ENCODE measurements around the gene MARK3.

The MARK3 gene

DNA sequence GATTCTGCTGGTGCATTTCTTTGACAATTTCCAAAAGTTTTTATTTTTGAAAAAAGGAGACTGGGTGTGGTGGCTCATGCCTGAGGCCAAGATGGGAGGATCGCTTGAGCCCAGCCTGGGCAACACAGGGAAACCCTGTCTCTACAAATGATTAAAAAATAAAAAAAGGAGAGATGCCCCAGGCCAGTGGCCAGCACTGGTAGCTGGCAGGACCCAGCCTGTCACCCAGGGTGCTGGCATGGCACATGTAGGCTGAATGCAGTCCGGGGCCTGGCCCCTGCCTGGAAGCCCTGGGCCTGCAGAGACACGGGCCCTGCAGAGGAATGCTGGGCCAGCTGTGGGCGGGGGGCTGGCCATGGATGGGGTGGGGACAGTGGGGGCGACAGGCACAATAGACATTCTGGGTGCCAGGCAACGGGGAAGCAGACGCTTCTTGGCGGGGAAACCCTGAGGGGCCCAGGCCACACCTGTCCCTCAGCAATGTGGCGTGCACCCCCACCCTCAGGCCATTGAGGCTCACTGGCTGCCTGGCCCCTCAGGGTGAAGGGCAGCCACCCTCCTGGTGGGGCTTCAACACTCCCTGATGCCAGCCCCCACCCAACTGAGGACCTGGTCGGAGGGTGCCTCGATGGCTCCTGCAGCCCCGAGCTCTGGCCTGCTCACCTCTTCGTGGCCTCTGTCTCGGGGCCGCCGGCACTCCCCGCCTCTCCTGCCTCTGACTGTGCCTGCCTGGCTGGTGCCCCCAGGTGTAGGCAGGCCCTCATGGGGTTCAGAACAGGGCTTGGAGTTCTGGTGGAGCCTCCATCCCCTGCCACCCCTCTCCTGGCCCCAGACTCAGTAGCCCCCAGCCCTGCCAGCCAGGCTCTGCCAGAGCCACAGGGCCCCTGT lies 155.8 kb downstream of the MARK3 start:
- TF ChIP-seq, protein P1, sequence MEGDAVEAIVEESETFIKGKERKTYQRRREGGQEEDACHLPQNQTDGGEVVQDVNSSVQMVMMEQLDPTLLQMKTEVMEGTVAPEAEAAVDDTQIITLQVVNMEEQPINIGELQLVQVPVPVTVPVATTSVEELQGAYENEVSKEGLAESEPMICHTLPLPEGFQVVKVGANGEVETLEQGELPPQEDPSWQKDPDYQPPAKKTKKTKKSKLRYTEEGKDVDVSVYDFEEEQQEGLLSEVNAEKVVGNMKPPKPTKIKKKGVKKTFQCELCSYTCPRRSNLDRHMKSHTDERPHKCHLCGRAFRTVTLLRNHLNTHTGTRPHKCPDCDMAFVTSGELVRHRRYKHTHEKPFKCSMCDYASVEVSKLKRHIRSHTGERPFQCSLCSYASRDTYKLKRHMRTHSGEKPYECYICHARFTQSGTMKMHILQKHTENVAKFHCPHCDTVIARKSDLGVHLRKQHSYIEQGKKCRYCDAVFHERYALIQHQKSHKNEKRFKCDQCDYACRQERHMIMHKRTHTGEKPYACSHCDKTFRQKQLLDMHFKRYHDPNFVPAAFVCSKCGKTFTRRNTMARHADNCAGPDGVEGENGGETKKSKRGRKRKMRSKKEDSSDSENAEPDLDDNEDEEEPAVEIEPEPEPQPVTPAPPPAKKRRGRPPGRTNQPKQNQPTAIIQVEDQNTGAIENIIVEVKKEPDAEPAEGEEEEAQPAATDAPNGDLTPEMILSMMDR (IDR thresholded peaks at IDR 0.05; ENCODE audit: insufficient read depth, low read depth, low read length, missing control alignments), result no peak
- no peak for DNase-seq (ENCODE audit: low read depth)
- H3K4me3 ChIP-seq (ENCODE audit: low read depth, low read length), result no peak overlapping the region

DNA sequence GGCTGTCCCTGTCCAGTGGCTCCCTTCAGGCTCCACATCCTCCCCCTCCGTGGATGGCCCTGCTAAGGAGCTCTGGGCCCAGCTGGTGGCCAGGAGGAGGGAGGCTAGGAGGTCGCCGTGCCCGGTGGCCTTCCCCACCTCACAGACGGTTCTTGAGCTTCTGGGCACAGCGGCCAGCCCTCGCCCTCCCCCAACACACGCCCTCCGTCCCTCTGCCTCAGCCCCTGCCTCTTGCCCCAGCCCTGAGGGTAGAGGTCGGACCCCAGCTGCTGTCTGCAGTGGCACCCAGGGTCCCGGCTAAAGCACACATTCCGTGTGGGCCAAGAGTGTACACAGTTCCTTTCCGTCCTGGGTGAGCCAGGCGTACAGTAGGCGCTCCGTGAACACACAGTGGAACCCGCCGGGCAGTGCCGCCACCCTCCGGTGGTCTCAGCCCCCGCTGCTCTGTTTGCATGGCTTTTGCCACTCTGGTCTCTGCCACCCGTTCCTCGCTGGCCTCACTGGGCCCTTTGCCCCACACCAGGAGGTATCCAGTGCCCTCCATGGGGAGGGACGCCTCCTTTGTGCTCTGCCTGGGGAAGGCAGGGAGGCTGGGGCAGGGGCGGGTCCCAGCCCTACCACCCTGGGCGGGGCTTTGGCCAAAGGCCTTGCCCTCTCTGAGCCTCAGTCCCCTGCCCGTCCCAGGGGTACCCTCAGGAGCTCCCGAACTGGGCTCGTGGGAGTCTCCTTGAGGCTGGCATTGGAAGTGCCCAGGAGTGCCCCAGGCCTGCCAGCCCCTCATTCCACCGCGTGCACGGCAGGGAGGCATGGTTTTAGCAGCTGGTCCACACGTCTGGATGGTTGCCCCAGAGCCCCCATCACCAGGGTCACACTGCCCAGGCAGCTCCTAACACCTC lies 156.7 kb downstream of the MARK3 start:
- H3K4me3 ChIP-seq (ENCODE audit: low read depth, low read length), result no peak overlapping the region
- no peak for DNase-seq (ENCODE audit: low read depth)
- TF ChIP-seq, protein P1 (IDR thresholded peaks at IDR 0.05; ENCODE audit: insufficient read depth, low read depth, low read length, missing control alignments), result no peak

DNA sequence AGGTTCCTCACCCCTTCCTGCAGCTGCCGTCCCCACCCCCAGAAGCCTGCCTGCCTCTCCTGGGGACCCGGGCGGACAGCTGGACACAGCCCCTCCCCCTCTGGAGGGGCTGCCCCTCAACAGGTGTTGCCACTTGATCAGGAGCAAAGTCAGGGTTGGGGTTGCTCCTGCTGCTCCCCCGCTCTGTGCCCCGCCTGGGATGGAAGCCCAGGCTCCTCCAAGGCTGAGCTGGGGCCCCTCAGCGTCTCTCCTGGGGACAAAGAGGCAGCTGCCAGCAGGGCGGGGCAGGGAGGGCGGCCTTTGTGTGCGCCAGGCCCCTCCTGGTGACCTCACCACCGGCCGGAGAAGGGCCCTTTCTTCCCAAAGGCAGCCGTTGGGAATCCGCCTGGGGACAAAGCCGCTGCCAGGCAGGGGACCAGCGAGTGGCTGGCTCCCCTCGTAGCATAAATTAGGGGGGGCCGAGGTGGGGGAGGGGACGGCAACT lies 157.4 kb downstream of the MARK3 start:
- no peak for DNase-seq (ENCODE audit: low read depth)
- TF ChIP-seq, protein P1 (IDR thresholded peaks at IDR 0.05; ENCODE audit: insufficient read depth, low read depth, low read length, missing control alignments), result no peak
- H3K4me3 ChIP-seq (ENCODE audit: low read depth, low read length), result no peak overlapping the region

DNA sequence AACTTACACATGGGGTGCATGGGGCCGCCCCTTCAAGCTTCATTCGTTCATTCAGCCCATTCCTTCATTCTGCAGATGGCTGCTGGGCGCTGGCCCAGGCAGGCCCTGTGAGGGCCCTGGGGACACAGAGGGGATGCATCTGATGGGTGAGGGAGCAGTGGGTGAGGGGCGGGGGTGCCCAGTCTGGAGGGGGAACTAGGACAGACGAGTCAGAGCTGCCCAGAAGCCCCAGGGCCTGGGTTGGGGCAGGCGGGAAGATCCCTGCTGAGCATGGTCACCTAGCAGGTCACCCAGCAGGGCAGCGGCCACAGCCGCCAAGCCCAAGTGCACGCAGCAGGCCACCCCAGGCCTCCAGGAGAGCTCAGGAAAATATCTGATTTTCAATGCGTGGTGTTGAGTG lies 157.9 kb downstream of the MARK3 start:
- TF ChIP-seq, protein P1 (IDR thresholded peaks at IDR 0.05; ENCODE audit: insufficient read depth, low read depth, low read length, missing control alignments), result no peak
- no peak for DNase-seq (ENCODE audit: low read depth)
- H3K4me3 ChIP-seq (ENCODE audit: low read depth, low read length), result no peak overlapping the region

DNA sequence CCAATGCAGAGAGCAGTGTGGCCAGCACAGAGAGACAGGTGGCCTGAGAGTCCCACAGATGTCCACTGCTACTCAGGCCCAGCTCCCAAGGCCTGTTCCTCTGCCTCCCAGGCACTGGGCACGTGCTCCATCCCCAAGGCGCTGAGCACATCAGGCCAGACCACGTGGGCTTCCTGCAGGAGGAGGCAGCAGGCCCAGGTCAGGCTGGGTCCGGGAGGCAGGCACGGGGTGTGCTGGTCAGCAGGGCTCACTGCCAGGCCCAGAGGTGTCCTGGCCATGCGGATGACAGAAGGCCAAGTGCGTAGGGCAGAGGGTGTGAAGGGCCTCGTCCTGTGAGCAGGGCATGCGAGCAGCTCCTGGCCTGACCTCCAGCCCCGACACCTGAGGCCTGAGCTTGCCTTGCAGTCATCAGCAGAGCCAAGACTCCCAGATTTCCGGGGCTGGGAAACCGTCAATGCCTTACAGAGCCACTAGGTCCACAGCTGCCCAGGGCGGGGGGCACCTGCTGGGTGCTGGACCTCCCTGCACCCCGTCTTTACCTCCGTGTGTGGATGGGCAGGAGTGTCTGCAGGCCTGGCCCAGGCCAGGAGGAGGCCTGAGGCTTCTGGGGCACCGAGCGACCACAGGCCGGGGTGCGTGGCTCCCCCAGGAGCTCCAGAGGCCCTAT lies 158.6 kb downstream of the MARK3 start:
- H3K4me3 ChIP-seq (ENCODE audit: low read depth, low read length), result no peak overlapping the region
- TF ChIP-seq, protein P1 (IDR thresholded peaks at IDR 0.05; ENCODE audit: insufficient read depth, low read depth, low read length, missing control alignments), result no peak
- DNase-seq (ENCODE audit: low read depth), result no peak

DNA sequence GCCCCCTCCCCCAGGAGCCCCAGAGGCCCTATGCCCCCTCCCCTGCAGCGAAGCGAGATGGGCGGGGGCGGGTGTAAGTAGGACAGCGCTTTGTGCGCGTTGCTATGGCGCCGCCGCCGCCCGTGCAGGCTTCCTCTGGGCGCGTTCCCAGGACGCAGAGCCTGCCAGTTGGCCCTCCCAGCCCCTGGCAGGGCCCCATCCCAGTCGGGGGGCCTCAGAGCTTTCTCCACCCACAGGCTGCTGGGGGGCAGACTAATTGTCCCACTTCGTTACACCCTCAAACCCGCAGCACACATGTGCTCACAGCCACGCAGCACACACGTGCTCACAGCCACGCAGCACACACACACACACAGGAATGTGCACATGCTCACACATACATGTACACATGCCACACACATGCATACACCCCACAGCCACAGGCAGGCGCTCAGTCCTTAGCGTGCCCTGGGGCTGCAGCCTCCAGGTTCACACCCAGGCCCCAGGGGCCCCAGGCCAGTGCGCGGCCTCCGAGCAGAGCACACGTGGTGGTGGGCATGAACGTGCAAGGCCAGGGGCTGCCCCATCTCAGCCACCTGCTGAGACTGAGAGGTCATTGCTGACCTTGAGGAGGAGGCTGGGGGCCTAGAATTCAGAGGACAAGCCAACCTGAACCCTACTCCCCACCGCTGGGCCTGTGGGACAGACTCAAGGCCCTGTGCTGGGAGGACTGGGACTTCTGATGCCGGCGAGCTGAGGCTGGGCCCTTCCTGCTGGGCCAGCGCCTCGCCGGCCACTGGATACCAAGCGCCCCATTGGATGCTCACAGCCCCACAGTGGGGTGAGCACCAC lies 159.4 kb downstream of the MARK3 start:
- no peak for DNase-seq (ENCODE audit: low read depth)
- H3K4me3 ChIP-seq (ENCODE audit: low read depth, low read length), result no peak overlapping the region
- TF ChIP-seq, protein P1 (IDR thresholded peaks at IDR 0.05; ENCODE audit: insufficient read depth, low read depth, low read length, missing control alignments), result no peak
